Fibroblast of the conjunctiva (primary cell): ENCODE measurements around the gene ATP6V1F.
A peak's percentile ranks its signal among the peaks of the same experiment; 100 is the strongest.
"Not testable (repeated sequence)": the region's sequence is repeated elsewhere in the genome, so short reads cannot be mapped to it uniquely, and the experiment has no call there.

Experiments used
- DNase-seq: peaks from one replicate; pipeline ENCODE4 v3.0.0-alpha.2; 2010; ENCODE audit warnings: low read depth

ATP6V1F gene

DNA sequence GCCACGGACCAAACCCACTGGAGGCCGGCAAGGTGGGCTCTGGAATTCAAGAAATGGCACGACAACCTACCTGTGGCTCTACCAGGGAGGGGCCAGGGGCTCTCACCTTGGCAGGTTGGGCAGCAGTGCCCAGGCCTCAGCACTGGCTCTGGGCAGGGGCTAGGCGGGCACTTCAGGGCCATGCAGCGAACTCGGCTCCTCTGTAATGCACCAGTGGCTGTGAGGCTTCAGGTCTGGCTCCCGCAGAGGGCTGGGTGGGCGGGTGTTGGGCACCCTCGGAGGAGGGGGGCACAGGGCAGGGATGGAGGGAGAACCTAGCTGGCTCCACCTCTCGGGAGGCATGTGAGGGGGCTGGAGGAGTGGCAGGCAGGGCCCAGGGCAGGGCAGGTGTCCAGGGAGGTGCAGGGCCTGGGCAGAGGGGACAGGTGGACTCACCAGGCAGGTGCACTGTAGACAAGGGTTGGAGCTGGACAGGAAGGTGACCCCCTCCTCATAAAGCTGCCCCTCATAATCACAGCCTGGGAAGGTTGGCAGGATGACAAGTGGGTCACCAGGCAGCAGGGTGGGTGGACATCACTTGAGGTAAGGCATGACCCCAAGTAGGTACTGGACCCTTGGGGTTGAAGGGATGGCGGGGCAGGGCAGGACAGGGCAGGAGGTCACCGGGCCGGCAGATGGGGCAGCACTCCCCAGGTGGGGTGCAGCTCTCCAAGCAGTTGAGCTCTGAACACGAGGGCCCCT, 41.1 kb downstream of the ATP6V1F start:
- no peak for DNase-seq

DNA sequence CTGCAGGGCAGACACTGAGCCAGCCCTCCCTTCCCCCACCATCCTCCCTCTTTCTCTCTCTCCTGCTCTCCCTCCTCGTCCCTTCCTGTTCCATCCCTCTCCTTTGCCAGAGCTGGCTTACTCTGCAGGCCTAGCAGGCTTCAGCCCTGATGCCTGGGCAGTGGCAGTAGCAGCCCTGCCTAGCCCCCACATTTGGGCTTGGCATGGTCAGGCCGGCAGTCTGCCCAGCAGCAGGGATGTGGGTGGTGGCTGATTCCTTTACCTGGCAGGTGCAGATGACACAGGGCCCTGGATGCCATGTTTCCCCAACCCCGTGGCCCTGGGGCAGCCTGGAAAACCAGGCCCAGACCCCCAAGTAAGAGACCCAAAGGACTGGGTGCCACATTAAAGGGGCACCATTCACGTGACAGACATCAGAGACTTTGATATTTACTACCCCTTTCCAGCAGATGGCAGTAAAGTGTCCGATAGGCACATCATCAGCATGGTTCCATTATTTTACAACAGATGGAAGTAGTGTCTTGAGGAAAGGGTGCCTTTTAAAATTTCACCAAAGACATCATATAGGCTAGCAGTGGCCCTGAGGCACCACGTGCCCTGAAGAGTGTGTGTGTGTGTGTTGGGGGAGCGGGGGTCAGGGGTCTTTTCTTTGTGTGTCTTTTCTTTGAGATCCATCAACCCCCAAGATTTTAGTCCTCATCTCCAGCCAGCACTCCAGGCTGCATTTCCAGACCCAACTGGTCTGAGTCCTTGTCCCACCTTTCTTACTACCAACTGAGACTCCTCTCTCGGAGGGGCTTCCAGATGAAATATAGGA, 41.9 kb downstream of the ATP6V1F start:
- DNase-seq, result peak; percentile 38

DNA sequence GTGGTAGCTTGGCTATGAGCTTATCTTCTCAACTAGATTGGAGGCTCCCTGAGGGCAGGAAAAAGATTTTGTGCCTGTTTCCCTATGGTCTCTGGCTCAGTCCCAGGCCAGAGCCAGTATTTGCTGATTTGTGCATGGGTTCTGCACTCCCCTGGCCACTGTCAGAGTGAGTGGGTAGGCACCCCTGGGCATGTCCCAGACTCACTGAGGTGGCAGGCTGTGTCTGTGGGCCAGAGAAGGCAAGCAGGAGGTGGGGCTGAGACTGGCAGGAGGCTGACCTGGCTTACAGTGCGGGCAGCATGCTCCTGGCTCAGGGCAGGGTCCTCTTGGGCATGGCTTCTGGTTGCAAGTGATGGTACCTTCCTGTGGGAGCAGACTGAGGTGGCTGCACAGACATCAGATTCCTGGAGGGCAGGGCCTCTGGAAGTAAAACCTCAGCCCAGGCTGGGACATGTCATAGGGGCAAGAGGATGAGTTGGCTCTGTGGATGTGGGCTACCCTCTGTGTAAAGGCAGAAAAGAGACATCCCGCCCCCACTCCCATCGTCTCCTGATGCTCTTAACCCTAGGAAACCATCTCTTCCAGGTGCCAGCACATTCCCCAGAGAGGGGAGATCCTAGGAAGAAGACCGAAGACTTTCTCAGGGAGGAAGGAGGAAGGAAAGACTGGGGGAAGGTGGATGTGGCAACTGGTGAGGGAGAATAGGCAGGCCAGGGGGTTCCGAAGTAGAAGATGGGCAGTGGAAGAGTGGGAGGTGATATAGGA, 43.5 kb downstream of the ATP6V1F start:
- no peak for DNase-seq

DNA sequence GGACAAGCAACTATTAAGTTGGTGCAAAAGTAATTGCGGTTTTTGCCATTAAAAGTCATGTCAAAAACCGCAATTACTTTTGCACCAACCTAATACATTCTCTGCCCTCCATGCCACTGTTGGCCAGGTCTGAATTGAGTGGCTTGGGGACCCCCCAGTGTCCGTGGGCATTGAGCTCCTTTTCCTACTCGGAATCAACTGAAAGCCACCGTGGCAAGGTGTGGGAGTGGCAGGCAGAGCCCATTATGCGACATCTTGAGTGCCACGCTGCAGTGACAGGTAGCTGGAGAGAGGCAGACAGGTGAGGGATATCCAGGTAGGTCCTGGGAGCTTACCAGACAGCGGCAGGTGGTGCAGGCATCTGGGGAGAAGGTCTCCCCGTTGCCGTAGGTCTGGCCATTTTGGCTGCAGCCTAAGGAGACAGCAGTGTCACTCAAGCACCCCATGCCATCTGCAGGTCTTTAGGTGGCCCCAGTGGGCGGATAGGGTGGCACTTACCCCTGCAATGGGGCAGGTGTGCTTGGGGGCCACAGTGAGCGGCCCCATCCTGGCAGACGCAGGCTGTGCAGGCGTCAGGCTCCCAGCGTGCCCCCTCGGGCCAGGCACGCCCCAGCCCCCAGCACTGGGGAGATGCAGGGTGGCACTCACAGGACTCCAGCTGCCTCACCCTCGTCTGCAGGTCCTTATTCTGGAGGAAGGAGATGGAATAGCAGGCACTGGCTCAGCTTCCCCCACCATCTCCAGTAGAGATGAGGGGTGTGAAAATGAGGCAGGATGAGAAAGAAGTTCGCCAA, 44.3 kb downstream of the ATP6V1F start:
- DNase-seq, result no peak

DNA sequence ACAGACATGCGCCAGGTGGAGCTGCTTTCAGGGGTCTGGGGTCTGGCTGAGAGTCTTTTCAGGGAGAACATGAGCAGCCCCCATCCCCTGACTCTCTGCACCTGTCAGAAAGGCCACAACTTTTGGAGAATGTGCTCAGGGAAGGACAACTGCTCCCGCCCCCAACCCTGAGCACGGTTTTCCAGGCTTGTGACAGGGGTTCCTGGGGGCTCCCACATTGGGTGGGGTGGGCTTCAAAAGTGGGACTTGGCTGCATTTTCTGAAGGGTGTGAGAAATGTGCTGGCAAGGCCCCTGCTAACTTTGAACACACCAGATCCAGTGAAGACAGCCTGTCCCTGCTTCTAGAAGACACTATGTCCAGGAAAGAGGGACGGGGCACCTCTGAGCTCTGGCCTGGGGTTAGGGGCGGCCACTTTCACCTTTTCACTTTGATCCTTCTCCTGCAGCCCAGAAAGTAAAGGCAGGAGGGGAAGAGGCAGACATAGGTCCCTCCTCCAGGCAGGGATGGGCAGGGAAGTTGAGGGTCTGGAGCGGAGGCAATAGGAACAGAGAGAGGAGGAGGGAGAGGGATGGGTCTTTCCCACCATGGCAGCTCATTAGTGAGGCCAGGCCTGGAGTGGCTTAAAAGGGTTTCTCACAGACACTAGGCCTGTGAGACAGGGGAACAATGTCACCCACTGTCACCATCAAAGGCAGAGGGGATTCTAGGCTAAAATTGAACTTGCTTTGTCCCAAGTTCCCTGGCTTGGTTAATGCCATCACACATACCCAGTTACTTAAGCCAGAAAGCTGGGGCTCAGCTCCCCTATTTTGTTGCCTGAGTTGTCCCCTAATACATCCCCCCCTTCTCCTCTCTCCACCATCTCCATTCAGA, 46.3 kb downstream of the ATP6V1F start:
- no peak for DNase-seq

DNA sequence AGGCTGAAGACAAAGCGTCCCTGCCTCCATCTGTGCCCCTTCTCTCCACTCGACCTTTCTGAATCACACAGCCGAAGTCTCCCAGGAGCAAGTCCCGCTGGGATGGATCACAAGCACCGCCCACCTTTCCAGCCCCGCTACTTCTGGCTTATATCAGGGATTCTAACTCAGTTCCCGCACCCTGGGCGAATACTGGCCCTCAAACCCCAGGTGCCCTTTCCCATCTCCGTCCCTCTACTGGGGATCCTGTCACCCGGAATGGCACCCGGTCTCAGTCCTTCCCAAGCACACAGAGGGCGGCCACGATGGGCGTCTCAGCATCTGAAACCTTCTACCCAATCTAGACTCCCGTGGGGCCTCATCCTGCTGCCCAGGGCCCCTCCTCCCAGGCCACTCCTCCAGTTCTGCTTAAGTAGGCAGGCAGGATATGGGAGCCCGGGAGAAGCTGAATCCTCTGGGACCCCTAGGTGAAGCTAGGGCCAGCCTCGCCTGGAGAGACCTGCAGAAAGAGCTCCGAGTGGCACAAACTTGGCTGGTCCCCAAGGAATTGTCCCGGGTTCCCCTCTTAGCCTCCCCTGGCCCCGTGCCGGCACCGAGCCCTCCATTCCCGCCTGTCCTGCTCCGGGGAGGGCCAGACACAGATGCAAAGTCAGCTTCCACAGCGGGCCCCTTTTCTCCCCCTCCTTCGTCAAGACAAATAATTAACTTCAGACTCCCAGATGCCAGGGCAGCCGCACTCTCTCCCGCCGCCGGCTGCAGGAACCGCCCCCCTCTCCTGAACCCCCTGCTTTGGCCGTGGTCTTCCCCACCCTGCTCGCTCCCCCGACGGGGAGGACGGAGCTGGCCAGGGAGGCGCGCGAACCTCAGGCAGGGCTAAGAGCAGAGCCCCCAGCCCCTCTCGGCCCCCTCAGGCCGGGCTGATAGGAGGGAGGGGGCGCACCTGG, 47.2 kb downstream of the ATP6V1F start:
- DNase-seq, result peak; percentile 14

DNA sequence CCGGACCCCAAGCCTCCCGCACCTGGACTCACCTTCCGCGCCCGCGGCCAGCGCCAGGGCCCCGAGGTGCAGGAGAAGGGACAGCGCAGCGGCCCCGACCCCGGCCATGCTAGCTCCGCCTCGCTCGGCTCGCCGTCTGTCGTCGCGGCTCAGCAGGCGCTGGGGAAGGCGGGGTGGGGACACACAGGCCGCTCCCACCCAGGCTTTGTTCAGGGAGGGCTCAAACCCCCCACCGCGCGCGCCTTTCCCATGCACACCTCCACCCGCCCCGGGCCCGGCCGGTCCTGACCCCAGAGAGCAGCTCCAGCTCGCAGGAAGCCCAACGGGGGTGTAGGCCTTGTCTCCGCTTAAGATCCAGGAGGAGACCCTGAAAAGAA, 47.9 kb downstream of the ATP6V1F start, which contains the start of gene KCP:
TSS of gene KCP (minus strand) at position 141 of the 377 bp plus-strand sequence. CDS start at position 108, 33 bp downstream.
- no peak for DNase-seq

DNA sequence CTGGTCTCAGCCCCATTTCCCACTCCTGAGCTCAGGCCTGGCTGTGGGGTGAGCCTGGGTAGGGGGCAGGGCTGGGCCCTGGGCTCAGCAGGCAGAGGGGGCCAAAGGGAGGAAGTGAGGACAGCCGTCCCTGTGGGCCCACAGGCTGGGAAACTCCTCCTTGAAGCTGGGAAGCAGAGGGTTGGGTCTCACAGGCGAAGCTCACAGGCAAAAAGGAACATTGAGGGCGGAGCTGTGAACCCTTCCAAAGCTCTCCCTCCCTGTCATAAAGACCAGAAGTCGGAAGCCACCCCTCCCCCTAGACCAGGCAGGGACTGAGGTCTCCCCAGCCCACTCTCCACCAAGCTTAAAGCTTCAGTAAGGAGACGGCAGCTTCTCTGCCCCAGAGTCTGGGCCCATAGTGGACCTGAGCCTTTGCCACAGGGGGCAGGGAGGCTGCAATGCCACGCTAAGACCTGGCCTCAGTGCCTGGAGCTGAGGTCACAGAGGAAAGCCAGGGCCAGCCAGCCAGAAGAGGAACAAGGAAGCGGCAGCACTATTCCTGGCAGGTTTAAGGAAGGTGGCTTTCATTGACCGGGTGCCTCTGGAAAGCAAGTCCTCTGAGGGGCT, 48.9 kb downstream of the ATP6V1F start:
- no peak for DNase-seq

DNA sequence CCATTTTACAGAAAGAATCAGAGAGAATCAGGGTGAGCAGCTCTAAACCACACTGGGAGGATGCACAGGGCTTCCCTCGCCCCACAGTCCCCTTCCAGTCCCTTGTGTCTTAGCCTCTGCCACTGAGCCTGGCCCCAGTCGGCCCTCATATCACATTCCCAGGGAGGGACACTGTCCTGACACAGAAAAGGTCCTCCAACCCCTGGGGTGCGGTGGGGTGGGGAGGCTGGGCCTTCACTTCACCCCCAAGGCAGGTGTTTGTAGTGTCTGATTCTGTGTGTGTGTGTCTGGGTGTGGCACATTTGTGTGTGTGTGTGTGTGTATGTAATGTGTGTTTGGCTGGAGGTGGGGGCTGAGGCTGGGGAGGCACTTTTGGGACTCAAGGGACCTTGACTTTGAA, 49.6 kb downstream of the ATP6V1F start:
- DNase-seq, result no peak

DNA sequence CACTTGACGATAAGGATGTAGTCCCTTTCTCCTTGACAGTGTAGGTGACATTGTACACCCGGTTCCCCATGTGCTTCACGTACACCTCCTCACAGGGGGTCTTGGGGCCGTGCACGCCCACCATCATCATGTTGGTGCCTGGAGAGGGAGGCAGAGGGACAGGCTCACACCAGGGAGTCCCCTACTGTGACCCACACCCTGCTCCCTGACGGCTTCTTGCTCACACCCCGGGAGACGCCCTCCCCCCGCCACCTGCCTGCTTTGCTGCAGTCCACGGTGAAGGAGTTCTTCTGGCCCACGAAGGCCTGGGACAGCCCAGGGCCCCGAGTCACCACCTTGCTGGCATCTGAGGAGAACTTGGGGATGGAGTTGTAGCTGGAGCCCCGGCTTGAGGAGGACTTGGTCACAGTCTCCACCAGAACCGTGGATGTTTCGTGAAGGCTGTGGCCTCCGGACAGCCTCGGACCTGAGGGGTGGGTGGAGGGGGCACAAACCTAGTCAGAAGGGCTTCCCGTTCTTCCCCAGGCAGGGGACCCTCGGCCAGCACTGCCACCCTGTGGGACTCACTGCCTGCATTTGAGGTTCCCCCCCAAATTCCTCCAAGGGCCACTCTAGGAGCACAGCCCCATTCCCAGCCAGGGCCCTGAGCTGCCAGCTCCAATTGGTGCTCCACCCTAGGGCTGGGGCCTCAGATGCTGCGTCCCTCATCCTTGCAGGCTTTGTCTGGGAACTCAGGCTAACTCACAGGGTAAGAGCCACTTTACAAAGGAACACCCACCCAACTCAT, 50.2 kb downstream of the ATP6V1F start:
- DNase-seq, result not testable (repeated sequence)

DNA sequence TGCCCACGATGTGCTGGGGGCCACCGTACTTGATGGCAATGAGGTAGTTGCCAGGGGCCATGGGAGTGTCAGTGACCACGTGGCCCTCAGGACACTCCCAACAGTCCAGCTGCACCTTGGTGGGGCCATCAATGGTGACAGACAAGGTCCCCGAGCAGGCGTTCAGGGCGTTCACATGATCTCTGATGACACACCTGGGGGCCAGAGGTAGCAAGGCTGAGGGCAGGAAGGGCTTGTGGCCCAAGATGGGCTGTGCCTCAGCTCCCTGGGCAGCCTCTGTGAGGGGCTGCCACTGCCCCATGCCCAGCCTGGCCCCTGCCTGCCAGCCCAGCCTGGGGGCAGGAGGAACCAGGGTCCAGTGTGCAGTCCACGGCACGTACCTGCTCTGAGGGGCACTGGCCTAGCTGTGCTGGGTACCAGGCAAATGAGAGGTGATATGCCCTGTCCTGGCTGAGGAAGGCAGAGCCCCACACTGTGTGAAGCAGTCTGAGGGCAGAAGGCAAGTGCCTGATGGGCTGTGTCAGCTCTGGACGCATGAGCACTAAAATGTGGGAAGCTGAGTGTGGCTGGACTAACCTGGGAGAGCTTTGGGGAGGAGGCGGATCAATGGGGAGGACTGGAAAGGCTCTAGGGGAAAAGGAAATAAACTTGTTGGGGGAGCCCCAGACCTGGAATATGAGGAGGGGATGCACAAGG, 51.4 kb downstream of the ATP6V1F start:
- DNase-seq, result no peak

DNA sequence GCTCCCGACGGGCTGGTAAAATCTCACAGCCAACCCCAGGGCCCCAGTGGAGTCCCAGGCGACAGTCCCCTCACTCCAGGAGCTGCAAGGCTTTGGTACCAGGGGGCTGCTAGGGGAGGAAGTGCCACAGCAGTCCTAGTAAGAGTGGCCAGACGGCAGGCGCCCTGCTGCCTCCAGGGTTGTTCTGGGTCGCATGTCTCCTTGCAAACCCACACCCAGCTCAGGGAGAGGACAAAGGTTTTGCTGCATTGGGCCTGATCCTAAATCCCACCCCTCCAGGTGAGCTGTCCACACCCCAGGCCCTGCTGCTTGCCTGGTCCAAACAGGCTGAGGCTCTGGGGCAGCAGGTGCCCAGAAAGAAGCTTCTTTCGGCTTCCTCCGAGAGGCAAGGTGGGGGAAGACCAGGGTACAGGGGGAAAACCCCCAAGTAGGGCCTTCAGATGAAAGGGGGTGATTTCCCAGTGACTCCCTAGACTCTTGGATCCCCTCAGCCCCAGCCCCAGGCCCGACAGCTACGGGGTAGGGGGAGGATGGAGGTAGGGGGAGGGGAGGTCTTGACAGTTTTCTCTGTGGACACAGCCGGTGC, 52.0 kb downstream of the ATP6V1F start:
- DNase-seq, result no peak

DNA sequence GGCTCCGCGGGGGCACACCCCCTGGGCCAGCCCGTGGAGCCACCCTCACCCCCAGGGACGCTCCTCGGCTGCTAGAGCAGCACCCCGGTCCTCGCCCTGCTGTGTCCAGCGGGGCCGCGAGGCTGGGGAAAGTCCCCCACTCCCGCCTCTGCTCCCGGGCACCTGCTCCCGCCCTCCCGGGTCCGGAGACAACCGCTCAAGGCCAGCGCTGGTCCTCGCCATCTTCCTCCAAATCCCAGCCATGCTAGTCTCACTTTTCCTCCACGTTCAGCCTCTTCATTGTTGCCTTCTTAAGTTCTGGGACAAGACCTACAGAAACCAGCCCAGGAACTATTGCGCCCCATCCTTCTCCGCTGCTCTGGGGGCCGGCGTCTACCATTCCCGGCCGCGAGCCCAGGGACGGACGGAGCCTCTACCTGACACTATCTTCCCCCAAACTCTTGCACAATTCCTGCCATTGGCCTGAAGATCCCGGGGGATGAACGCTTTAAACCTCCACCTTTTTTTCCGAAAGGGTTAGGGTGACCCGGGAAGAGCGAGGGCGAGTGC, 52.7 kb downstream of the ATP6V1F start:
- DNase-seq, result no peak
